Measurements from ENCODE around the gene SPOP.
A peak's percentile ranks its signal among the peaks of the same experiment; 100 is the strongest.
"Not testable (repeated sequence)": the region's sequence is repeated elsewhere in the genome, so short reads cannot be mapped to it uniquely, and the experiment has no call there.

SPOP gene

DNA sequence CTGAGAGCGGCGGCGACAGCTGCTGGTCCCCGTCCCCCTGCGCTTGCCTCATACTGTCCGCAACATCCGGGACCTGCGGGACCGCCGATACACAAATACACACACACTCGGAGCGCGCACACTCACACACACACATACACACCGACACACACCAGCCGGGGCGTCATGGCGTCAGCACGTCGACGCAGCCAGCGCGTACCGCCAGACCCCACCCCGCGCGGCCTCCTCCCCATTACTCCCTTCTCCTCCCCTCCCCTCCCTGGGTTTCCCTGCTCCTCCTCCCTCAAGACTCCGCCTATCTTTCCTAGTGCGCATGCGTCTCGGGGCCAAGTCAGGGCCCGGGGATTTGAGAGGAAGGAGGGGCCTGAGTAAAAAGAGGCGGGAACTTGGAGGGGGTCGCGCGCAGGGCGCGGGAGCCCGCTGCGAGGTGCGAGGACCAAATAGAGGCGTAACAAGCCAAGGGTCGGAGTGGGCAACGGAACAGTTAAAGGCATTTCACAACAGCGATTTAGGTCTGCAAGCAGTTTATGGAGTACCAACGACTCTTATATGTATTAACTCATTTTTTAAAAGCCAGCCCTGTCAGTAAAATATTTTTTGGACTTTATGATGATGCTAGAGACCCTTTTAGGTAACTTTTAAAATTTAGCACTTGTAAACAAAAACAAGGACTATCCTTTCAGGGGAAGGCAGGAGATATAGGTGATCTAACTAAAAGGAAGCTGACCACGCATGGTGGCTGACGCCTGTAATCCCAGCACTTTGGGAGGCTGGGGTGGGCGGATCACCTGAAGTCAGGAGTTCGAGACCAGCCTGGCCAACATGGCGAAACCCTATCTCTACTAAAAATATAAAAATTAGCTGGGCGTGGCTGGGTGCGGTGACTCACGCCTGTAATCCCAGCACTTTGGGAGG, at the start of gene SPOP:
Gene SPOP (minus strand): TSS at position 165 of the 915 bp plus-strand sequence. CDS start 55,287 bp downstream, outside the sequence.
- FAIRE-seq = peak; percentile 63

- FAIRE-seq = no peak
Measured at GRCh38 chr17:49727380-49727779, 49.5 kb upstream of the SPOP start.

GRCh38 chr17:49725452-49726130, 47.7 kb upstream of the SPOP start:
- no peak for FAIRE-seq

DNA sequence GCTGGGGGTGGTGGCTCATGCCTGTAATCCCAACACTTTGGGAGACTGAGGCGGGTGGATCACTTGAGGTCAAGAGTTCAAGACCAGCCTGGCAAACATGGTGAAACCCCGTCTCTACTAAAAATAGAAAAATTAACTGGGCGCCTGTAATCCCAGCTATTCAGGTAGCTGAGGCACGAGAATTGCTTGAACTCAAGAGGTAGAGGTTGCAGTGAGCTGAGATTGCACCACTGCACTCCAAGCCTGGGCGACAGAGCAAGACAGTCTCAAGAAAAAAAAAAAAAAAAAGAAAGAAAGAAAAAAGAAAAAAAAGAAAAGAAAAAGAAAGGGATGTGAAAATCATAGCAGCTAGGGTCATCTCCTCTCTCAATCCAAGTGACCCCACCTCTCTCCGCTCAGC, 46.7 kb upstream of the SPOP start:
- not testable (repeated sequence) for FAIRE-seq

GRCh38 chr17:49723423-49723822, 45.5 kb upstream of the SPOP start:
- FAIRE-seq = peak; percentile 76

DNA sequence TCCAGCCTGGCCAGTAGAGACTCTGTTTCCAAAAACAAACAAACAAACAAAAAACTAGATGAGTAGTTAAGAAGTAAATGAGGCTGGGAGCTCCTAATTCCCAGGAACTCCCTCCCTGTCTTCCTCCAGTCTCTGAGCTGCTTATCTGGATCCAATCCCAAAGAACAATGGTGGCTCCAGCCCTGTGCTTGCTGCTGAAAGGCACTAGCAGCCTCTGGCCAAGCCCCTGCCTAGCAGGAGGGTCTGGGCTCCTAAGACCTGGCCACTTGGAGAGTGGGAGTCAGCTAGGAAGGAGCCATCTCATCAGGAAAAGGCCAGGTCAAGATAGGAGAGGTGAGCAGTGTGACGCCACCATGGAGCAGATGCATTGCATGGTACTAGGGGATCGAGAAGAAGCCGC, 44.2 kb upstream of the SPOP start:
- no peak for FAIRE-seq

DNA sequence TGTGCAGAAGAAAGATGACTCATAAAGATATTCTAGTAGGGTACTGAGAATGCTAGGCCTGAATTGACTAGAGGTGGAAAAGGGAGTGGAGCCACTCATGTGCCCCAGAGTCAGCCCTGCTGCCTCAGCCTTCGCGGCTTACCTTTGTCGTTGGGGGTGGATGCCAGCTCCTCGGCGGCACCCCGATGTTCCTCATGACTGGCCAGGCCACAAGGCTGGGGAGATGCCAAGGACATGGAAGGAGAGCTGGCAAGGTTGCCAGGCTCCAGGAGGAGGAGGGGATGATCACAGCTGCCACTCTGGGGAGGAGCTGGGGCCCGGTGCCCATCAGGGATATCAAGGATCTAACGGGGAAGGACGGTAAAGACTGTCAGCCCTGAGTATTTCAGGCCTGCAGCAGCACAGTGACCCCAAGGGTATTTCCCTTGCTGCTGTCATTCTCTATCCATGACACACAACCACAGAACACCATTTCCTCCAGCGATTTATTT, 39.5 kb upstream of the SPOP start:
- FAIRE-seq = no peak

GRCh38 chr17:49716668-49717364, 38.9 kb upstream of the SPOP start:
- FAIRE-seq = no peak

DNA sequence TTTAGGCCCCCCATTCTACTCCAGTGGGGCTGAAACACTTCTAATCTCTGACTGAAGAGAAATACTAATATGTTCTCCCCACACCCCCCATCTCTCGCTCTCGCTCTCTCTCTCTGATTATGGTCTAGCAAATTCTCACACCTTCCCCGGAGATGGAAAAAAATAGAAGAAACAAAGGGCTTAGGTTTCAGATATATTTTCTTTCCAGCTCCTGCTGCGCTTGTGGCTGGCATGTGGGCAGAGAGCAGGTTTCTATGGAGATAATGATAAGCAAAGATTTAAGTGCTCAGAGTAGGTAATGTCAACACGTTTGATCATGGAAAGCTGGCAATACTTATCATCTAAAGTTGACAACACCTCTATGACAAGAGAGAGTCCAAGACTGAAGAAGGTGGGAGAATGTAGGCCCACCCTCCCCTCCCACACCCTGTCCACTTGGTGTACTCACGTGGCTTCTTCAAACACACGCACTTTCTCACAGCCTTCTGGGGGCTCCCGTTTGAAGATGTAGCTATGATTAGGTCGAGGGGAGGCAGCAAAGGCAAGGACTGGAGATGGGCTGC, 37.9 kb upstream of the SPOP start:
- FAIRE-seq = no peak

DNA sequence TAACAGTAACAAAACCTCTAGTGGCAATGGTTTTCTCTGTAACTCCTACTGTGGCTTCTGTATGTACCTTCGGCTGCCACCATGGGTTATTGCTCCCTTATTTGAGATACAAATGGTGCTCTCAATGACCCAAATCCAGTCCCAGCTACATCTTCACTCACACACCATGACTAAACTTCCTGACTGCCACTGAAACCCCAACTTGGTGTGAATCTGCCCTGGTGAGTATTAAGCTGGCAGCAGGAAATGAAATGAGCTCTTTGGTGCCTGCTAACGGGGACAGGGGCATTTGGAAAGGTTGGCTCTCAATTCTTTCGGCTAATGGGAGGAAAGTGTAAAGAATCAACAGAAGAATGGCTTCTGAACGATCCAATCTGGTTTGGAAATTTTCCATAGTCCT, 37.3 kb upstream of the SPOP start:
- no peak for FAIRE-seq

GRCh38 chr17:49708515-49709183, 30.8 kb upstream of the SPOP start:
- FAIRE-seq = no peak

GRCh38 chr17:49707608-49708514, 30.0 kb upstream of the SPOP start, which contains the start of gene SLC35B1:
TSS of gene SLC35B1 (minus strand) at chr17:49707964. CDS start at chr17:49707833, 131 bp downstream.
- peak; percentile 95 for FAIRE-seq

- FAIRE-seq = no peak
Measured at GRCh38 chr17:49707246-49707607, 29.3 kb upstream of the SPOP start.

- FAIRE-seq = no peak
Measured at GRCh38 chr17:49705254-49705653, 27.4 kb upstream of the SPOP start.

- no peak for FAIRE-seq
Measured at GRCh38 chr17:49703557-49704277, 25.8 kb upstream of the SPOP start.

GRCh38 chr17:49700960-49701359, 23.1 kb upstream of the SPOP start:
- no peak for FAIRE-seq

GRCh38 chr17:49699966-49700575, 22.2 kb upstream of the SPOP start:
- FAIRE-seq = no peak

GRCh38 chr17:49698005-49698404, 20.1 kb upstream of the SPOP start:
- FAIRE-seq = no peak

DNA sequence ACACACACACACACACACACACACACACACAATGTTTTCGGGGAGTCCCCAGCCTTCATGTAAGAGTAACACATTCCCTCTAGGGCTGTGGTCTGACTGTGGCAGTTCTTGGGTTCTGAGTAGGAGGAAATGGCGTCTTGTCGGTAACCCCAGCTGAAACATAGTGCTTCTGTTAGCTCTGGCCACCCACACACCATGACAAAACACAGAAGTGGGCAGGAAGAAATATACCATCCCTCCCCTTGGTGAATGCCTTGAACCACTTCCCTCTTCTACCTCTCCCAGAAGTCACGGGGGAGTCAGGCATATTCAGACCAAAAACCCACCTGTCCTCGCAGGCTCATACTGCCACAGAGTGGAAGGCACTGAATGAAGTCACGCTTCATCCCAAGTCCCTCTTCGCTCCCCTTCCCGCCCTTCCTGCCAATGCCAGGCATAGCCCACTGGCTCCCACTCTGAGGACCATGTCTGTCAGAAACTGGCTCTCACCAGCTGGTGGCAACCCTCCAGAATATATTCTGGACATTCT, 18.4 kb upstream of the SPOP start:
- no peak for FAIRE-seq

Measured in endometrium (tissue), 2 donors.